ENCODE measurements around the gene CSNK2A2. TPM values are rescaled to one million over a fixed set of nuclear protein-coding genes. Genes with fewer than 3 reads are reported as not detected.

Gene CSNK2A2
- polyA plus RNA-seq, 1 experiment, result 22.5 TPM

DNA sequence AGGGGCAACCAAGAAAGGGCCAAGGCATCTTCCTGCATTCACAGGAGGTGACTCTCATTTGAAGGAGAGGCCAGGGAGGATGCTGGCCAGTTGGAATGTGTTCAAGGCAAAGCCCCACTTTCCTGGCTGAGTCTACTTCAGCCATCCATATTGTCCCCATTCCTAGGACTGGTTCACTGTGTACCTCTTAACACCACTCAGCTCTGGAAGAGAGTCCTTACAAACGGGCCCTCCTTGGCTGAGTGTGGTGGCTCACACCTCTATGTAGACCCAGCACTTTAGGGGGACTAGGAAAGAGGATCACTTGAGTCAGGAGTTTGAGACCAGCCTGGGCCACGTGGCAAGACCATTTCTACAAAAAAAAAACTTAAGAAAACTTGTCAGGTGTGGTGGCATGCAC is 40.7 kb downstream of the CSNK2A2 start:
- TF ChIP-seq, protein P1, sequence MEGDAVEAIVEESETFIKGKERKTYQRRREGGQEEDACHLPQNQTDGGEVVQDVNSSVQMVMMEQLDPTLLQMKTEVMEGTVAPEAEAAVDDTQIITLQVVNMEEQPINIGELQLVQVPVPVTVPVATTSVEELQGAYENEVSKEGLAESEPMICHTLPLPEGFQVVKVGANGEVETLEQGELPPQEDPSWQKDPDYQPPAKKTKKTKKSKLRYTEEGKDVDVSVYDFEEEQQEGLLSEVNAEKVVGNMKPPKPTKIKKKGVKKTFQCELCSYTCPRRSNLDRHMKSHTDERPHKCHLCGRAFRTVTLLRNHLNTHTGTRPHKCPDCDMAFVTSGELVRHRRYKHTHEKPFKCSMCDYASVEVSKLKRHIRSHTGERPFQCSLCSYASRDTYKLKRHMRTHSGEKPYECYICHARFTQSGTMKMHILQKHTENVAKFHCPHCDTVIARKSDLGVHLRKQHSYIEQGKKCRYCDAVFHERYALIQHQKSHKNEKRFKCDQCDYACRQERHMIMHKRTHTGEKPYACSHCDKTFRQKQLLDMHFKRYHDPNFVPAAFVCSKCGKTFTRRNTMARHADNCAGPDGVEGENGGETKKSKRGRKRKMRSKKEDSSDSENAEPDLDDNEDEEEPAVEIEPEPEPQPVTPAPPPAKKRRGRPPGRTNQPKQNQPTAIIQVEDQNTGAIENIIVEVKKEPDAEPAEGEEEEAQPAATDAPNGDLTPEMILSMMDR (IDR thresholded peaks at IDR 0.05; ENCODE audit: insufficient read depth, low read depth, low read length), result no peak
- DNase-seq (ENCODE audit: low read depth), result no peak
- POLR2A ChIA-PET, result no interaction called here
- H3K27me3 ChIP-seq (ENCODE audit: control insufficient read depth, insufficient read depth, low read length), result no peaks in the 10 kb centered on the region
- CTCF ChIA-PET, result interaction anchor here (0.7 kb wide), 1 partner anchor 561 kb away, joined by 3 read pairs; no protein-coding TSS in a partner anchor
- peaks cover 10% of the 10 kb centered on the region for H3K36me3 ChIP-seq (ENCODE audit: control insufficient read depth, insufficient read depth, low read length)
- no peak overlapping the region for H3K4me3 ChIP-seq (ENCODE audit: low read depth, low read length)

DNA sequence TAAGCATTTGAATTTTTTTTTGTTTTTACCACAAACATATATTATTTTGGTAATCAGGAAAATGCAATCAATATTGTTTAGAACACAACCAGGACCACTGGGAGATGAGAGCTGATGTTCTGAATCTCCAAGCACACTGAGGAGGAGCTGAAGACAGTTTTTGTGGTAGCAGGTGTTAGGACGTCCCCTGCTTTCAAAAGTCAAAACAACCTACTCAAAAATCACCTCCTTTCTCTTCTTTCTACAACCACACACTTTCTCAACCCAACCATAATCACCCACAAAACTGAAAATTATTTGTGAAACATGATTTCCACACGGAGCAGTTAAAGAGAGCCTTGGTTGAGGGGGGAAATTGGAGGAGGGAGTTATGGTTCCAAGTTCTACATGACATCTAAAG is 42.1 kb downstream of the CSNK2A2 start:
- ChIA-PET POLR2A (no interaction called here), CTCF (no interaction called here)
- TF ChIP-seq, protein P1 (IDR thresholded peaks at IDR 0.05; ENCODE audit: insufficient read depth, low read depth, low read length), result no peak
- no peaks in the 10 kb centered on the region for H3K27me3 ChIP-seq (ENCODE audit: control insufficient read depth, insufficient read depth, low read length)
- no peak overlapping the region for H3K4me3 ChIP-seq (ENCODE audit: low read depth, low read length)
- peaks cover 2% of the 10 kb centered on the region for H3K36me3 ChIP-seq (ENCODE audit: control insufficient read depth, insufficient read depth, low read length)
- no peak for DNase-seq (ENCODE audit: low read depth)

- TF ChIP-seq, protein P1 (IDR thresholded peaks at IDR 0.05; ENCODE audit: insufficient read depth, low read depth, low read length), result no peak
- no peak for DNase-seq (ENCODE audit: low read depth)
- Histone ChIP-seq H3K4me3 (ENCODE audit: low read depth, low read length) (no peak overlapping the region), H3K27me3 (ENCODE audit: control insufficient read depth, insufficient read depth, low read length) (no peaks in the 10 kb centered on the region), H3K36me3 (ENCODE audit: control insufficient read depth, insufficient read depth, low read length) (peaks cover 1% of the 10 kb centered on the region)
- CTCF ChIA-PET, result interaction anchor here (0.6 to 1.0 kb wide), 2 partner anchors 35 to 321 kb away, joined by 3 to 4 read pairs; no protein-coding TSS in a partner anchor
- POLR2A ChIA-PET, result no interaction called here
These were observed 43.6 kb downstream of the CSNK2A2 start for GRCh38 chr16:58154345-58154744.

DNA sequence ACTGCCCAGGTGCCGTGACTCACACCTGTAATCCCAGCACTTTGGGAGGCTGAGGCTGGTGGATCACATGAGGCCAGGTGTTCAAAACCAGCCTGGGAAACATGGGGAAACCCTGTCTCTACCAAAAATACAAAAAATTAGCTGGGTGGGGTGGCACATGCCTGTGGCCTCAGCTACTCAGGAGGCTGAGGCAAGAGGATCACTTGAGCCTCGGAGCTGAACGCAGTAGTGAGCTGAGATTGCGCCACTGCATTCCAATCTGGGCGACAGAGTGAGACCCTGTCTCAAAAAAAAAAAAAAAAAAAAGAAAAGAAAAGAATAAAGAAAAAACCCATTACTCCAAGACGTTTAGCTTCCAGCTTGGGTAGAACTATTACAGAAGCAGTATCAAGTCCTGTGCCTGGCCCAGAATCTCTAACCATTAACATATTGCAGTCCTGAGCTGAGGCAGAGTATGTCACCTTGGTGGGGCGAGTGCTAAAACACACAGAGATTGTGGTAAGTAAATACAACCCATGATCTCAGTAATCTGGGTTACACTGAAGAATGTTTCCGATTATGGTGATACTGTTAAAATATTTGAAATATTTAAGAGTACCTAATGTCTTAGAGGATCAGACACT is 45.5 kb downstream of the CSNK2A2 start:
- CTCF ChIA-PET, result no interaction called here
- TF ChIP-seq, protein P1 (IDR thresholded peaks at IDR 0.05; ENCODE audit: insufficient read depth, low read depth, low read length), result no peak
- Histone ChIP-seq H3K36me3 (ENCODE audit: control insufficient read depth, insufficient read depth, low read length) (no peaks in the 10 kb centered on the region), H3K4me3 (ENCODE audit: low read depth, low read length) (no peak overlapping the region), H3K27me3 (ENCODE audit: control insufficient read depth, insufficient read depth, low read length) (no peaks in the 10 kb centered on the region)
- DNase-seq (ENCODE audit: low read depth), result no peak
- POLR2A ChIA-PET, result interaction anchor here (0.7 kb wide), 1 partner anchor 23 kb away, joined by 14 read pairs; the partner anchor contains the start of gene CFAP20

- H3K4me3 ChIP-seq (ENCODE audit: low read depth, low read length), result no peak overlapping the region
- DNase-seq (ENCODE audit: low read depth), result no peak
- H3K36me3 ChIP-seq (ENCODE audit: control insufficient read depth, insufficient read depth, low read length), result no peaks in the 10 kb centered on the region
- H3K27me3 ChIP-seq (ENCODE audit: control insufficient read depth, insufficient read depth, low read length), result peaks cover 4% of the 10 kb centered on the region
- CTCF ChIA-PET, result no interaction called here
- TF ChIP-seq, protein P1 (IDR thresholded peaks at IDR 0.05; ENCODE audit: insufficient read depth, low read depth, low read length), result no peak
- POLR2A ChIA-PET, result no interaction called here
These were observed 49.4 kb downstream of the CSNK2A2 start for GRCh38 chr16:58148526-58148925.
